Activated CD4-positive, CD25-positive, alpha-beta regulatory T cell (primary cell): Measurements from ENCODE around the gene DGKA.
"Not testable (repeated sequence)": the region's sequence is repeated elsewhere in the genome, so short reads cannot be mapped to it uniquely, and the experiment has no call there.

Source experiments
- DNase-seq, 4 experiments: peaks; one replicate each; lab custom pipeline; 2025; lab: John Stamatoyannopoulos, UW

DGKA gene

GRCh38 chr12:55930771-55931316 is at the start of gene DGKA:
DGKA (plus strand) TSS chr12:55931162; CDS start chr12:55936504, 5,342 bp downstream.
- peak; percentile 35 to 69 (median 51) for DNase-seq

- no peak for DNase-seq
These were observed 45.8 kb upstream of the DGKA start for GRCh38 chr12:55885113-55885512.

- DNase-seq: no peak
These were observed 39.7 kb upstream of the DGKA start for GRCh38 chr12:55891310-55891709.

- DNase-seq: no peak
These were observed 37.2 kb upstream of the DGKA start for GRCh38 chr12:55893723-55894122.

- no peak for DNase-seq
These were observed 31.9 kb upstream of the DGKA start for GRCh38 chr12:55899082-55899481.

- DNase-seq: no peak
These were observed 29.0 kb upstream of the DGKA start for GRCh38 chr12:55901881-55902490.

GRCh38 chr12:55906056-55906455 is 24.9 kb upstream of the DGKA start:
- DNase-seq: no peak

GRCh38 chr12:55908726-55909512 is 22.0 kb upstream of the DGKA start:
- DNase-seq: no peak

GRCh38 chr12:55909513-55909884 is 21.5 kb upstream of the DGKA start:
- DNase-seq: no peak

- no peak for DNase-seq
These were observed 18.1 kb upstream of the DGKA start for GRCh38 chr12:55912908-55913307.

GRCh38 chr12:55915482-55915859 is 15.5 kb upstream of the DGKA start:
- DNase-seq: no peak

- DNase-seq: not testable (repeated sequence)
These were observed 11.9 kb upstream of the DGKA start for GRCh38 chr12:55919032-55919431.

- no peak for DNase-seq
These were observed 8.8 kb upstream of the DGKA start for GRCh38 chr12:55922126-55922525.

- not testable (repeated sequence) for DNase-seq
These were observed 7.3 kb upstream of the DGKA start for GRCh38 chr12:55923648-55924047.

- no peak for DNase-seq
These were observed 5.6 kb upstream of the DGKA start for GRCh38 chr12:55925371-55925770.

GRCh38 chr12:55925870-55926737 is 4.9 kb upstream of the DGKA start:
- no peak for DNase-seq

- DNase-seq: peak; percentile 79 to 96 (median 84)
These were observed 4.0 kb upstream of the DGKA start for GRCh38 chr12:55926738-55927587.

- peak; percentile 40 to 56 (median 50) for DNase-seq
These were observed 3.1 kb upstream of the DGKA start, which contains the start of gene PYM1 for GRCh38 chr12:55927588-55928502. PYM1 (minus strand) TSS chr12:55927894; CDS start chr12:55927761, 133 bp downstream.

GRCh38 chr12:55929306-55929791 is 1.6 kb upstream of the DGKA start:
- peak; percentile 29 to 85 (median 69) for DNase-seq

- DNase-seq: no peak
These were observed 386 bp downstream of the DGKA start for GRCh38 chr12:55931317-55931779.
